SHP77 (cell line): ENCODE results near the gene APMAP.
"Not testable (repeated sequence)": the region's sequence is repeated elsewhere in the genome, so short reads cannot be mapped to it uniquely, and the experiment has no call there.

ENCODE experiments used
- DNase-seq, 2 experiments: peaks; one replicate each; lab custom pipeline; 2025; lab: John Stamatoyannopoulos, UW

APMAP gene

DNA sequence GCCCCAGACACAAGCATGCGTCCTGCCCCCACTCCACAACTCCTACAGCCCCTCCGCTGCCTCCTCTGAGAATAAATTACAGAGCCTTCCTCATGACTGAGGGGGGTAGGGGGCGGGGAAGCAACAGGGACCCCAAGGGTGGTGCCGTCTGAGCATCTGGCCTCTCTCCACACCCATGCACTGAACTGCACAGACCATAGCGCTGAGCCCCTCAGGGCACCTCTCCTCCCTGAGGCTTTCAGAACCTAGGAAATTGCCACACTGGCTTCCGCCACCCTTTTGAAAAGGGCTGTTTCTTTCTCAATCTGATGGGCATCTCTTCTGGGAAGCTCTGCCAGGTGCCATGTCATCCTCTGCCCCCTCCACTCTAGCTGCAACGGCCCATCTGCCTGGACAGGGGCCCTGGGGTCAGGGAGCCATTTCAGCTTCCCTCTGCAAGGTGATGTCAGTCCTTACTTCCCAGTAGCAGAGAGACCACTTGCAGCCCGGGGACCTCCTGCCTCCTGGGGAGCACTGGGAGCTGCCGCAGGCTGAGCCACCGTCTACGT, 40.9 kb downstream of the APMAP start:
- no peak for DNase-seq

DNA sequence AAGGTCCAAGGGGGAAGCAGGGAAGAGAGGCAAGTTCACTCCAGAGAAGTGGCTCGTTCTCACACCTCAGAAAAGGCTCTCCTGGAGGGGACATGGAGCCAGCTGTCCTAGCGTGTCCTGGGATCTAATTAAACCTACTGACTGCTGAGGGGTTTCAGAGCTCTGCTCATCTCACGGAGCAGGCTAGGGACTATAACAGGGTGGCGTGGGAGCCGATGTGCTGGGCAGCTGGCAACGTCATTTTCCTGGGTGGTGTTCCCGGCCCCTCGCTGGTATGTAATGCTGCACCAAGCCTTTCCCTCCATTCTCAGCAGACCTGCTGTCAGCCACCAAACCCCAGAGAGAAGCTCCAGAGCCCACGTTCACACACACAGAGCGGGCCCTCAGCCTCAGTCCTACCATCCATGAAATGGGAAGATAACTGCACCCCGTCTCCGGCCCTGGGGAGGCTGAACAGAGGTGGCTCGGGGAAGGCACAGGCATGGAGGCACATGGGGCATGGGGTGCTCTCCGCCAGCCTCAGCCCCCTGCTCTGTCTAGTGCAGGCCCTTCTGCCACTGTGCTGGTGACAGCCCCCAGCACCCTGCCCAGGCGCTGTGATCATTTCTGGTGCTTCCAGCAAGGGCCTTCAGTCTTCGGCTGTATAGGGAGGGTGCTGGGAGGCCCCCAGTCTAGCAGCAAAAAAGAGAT, 41.6 kb downstream of the APMAP start:
- DNase-seq = no peak

DNA sequence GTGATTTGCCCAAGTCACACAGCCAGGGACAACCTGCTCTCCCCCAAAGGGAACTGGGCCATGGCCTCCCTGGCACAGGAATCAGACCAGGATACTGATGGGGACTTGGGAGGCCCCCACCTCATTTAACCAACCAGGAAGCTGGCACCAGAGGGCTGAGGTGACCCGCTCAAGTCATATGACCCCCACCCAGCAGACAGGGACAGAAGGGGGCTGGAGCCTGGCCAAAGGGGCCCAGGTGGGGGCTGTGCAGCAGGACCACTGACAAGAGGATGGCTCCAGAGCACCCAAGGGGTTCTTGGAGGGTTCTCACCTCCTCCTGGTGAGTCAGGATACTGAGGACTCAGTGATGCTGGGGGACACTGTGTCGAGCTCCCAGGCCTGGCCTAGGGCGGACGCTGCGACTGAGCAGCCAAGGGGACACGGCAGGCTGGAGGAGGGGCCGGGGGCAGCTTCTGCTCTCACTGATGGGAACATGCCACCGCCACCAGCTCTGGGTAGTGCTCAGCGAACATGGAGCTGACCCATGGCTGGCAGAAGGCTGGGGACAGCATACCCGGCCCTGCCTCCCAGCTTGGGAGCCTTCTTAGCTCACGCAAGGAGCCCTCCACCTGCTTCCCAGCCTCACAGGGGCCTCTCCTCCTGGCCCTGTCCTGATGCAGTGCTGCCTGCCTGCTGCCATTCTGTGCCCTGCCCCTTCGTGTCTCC, 42.3 kb downstream of the APMAP start:
- no peak for DNase-seq

DNA sequence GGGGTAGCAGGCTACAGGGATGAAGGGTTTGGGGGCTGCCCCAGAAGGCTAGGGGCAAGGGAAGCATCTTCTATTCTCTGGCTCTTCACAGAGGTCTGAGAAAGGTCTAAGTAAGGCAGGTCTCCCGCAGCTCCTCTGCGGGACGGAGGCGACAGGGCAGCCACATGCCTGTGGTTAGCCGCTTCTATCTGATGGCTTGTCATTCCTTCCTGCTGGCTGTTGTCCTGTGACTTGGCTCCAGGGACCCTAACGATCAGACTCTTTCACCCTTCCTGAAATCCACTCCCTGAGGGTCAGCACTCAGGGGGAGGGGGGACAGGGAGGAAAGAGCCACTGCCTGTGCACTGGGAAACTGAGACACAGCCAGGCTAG, 42.8 kb downstream of the APMAP start:
- DNase-seq = no peak

DNA sequence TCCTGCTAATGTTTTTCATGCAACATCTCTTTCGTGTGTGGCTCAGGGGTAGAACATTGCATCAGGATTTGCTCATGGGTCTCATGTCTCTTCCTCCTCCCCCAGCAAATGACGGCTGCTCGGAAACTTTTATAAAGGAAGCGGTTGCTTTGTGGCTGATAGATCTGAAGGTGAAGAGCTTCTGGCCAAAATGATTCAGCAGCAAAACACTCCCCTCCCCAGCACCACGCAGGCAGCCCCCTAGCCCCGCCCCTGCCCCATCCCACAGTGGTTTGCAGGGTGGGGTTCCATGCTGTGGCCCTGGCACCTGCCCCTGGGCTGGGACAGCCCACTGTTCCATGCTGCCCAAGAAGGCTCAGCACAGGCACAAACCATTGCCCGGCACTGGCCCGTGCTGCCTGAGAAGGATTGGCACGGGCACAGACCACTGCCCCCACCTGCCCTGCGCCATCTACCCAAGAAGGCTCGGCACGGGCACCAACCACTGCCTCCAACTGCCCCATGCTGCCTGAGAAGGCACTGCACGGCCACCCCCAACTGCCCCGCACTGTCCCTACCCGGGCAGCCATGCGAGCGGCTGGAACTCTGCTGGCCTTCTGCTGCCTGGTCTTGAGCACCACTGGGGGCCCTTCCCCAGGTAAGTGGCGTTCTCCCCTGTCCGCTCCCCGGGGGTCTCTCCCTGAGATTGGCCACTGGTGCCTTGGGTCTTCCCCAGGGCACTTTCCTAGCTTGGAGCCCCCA, 43.4 kb downstream of the APMAP start, which contains the start of gene CST7:
Gene CST7 (plus strand): TSS at position 331 of the 741 bp plus-strand sequence. CDS start 237 bp downstream, at position 568.
- no peak for DNase-seq

GRCh38 chr20:24948396-24948938, 44.1 kb downstream of the APMAP start:
- not testable (repeated sequence) for DNase-seq

GRCh38 chr20:24946376-24946775, 46.2 kb downstream of the APMAP start:
- DNase-seq = not testable (repeated sequence)

DNA sequence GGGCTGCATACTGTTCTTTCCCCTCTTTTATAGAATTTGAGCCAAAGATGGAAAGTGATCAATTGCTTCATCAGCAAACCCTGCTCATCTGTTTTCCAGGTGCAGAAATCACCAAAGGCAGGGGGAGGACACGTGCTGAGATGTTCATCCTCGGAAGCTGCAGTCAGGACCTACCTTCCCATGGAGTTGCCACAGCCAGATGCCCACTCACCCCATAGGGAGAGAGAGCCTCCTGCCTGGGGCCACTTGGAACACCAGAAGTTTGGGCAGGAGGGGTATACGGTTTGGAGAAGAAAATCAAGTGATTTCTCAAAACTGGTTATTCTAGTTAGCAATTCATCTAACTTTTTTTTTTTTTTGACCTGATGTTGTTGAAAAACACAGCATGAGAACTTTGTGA, 48.8 kb downstream of the APMAP start:
- no peak for DNase-seq

GRCh38 chr20:24943196-24943595, 49.4 kb downstream of the APMAP start:
- DNase-seq = no peak

DNA sequence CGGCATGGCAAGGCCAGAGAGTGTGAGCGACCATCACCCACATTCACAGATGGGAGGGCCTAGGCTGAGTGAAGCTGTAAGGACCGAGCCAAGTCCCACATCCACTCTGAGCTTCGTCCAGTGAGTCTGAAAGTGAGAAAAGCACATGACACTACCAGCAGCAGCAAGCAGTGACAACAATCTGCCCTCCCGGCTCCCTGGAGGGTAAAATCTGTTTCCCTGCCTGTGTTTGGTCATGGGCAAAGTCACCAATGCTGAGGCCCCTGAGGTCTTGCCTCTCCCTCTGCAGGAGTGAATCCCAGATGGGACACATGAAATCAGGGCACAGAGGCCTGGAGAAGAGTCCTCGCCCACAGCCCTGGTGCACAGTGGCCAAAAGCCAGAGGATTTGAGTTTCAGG, 49.9 kb downstream of the APMAP start:
- no peak for DNase-seq

DNA sequence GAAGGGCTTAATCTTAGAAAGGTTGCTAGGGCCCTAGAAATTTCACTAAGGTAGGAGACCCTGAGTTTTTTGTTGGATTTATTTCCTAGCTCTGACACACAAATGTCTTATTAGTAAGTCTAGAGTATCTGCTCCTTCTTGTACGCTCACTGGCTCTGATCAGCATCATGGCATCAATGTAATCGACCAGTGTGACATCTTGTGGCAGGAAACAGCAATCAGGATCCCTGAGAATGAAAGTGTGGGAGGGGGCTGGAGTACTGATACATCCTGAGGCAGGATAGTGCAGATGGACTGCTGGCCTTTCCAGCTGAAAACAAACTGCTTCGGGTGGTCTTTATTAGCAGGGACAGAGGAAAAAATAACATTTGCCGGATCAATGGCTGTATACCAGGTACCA, 53.5 kb downstream of the APMAP start:
- DNase-seq = no peak

GRCh38 chr20:24938498-24938897, 54.1 kb downstream of the APMAP start:
- no peak for DNase-seq

DNA sequence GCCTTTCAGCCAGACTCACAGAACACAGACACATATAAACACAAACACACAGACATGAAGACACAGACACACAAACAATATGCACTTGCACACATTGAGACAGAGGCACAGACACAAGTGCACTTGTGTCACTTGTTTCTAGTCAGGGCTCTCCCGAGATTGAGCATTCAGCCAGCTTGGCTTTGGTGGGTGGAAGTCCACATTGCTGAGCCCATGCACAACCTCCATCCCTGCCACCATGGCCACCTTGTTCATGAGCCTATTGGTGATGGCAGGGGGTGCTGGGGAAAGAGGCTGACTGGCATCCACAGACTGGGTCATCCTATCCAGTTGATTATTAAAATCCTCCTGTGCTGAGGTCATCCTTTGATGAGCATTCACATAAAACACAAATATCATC, 55.0 kb downstream of the APMAP start:
- no peak for DNase-seq

DNA sequence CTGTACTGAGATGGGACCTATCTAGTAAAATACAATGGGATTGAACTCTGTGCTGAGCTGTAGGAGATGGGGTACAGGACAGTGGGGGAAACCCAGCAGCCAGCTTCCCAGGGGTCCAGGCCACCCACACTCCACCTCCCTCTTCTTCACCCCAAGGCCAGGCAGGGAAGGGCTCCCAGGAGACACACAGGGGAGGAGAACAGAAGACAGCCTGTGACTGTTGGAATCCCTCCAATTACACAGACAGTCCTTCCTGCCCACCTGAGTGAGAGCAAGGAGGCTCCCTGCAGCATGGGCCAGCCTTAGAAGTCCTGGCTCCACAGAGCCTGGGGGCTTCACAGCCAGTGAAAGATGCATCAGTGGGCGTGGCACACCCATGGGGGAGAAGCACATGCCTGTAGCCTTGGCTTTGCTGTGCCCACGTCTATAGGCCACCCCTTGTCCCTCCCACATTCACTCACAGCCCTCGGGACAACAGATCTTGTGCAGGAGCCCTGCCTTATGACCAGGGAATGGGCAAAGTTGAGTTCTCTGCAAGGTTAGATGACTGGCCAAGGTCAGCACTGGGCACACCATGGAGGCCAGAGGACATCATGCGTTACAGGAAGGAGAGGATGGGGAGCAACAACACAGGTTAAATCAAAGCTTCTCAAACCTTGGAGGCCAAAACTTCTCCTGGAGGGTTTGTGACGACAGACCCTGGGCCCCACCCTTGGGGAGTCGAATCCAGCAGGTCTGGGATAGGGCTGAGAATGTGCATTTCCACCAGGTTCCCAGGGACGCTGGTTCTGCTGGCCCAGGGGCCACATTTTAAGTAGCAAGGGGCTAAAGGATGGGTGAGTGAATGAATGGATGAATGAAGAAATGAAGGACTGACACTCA, 55.8 kb downstream of the APMAP start:
- DNase-seq = no peak

DNA sequence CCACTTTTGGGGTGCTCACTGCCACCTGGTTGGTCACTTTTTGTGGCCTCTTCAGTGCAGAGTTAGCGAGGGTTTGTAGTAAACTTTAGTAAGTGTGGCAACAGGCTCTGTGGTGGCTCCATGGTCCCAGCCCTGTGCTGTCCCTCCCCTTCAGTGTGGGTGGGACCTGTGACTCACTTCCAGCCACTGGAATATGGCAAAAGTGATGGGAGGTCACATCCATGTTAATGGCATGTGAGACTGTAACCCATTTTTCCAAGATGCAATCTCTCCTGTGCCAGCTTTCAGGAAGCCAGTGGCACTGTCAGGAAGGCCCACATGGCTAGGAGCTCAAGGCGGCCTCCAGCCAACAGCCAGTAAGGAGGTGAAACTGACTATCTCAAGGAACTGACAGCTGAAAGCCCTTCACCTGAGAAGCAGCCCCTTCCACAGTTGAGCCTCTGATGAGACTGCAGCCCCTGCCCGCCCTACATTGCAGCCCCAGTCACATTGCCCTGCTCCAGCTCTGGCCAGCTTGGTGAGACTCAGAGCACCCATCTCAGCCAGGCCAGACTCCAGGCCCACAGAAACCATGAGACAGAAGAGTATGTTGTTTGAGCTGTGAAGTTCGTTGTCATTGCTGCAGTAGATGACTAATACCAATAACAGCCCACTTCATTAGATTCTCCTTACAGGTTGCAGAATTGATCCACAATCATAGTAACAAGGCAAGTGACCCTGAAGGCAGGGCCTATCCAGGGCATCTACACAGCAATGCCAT, 56.6 kb downstream of the APMAP start:
- DNase-seq = no peak

- DNase-seq = no peak
Measured at GRCh38 chr20:24935140-24935539, 57.4 kb downstream of the APMAP start.

- no peak for DNase-seq
Measured at GRCh38 chr20:24934716-24935115, 57.8 kb downstream of the APMAP start.

- no peak for DNase-seq
Measured at GRCh38 chr20:24934101-24934661, 58.4 kb downstream of the APMAP start.

DNA sequence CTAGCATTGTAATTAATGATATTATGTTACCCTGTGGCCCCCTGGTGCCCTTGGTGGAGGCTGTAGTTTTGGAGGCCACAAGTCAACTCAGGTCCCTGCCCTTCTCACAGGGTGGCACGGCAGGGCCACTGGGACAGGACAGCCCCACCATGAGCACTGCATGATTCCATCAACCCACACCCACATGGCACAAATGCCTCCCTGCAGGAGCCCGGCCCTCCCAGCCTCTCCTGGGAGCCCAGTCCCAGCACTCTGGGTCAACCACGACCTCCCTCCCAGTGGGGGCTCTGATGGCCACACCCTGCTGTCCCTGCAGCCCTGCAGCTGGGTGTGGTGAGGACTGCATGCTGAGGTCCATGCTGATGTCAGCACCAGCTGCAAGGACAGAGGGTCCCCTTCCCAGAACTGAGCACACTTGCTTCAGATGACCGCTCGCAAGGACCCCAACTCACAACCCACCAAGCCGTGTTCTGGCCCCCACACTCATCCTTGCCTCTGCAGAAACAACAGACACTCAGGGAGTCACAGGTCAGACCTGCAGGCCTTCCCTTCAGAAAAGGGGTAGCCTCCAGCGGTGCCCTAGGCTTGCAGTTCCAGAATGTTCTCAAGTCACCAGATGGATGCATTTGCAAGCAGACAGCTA, 59.2 kb downstream of the APMAP start:
- DNase-seq = no peak

DNA sequence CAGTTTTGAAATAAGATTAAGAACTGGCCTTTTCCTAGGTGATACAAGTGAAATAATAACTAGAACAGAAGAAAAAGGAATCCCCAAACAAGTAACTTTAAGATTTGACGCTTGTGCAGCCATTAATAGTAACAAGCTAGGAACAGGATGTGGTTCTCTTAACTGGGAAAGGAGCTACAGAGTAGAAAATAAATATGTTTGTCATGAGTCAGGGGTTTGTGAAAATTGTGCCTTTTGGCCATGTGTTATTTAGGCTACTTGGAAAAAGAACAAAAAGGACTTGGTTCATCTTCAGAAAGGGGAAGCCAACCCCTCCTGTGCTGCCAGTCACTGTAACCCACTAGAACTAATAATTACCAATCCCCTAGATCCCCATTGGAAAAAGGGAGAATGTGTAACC, 60.7 kb downstream of the APMAP start:
- not testable (repeated sequence) for DNase-seq
